ENCODE results near the gene OVOL2.
"Not testable (repeated sequence)": the region's sequence is repeated elsewhere in the genome, so short reads cannot be mapped to it uniquely, and the experiment has no call there.

The OVOL2 gene

GRCh38 chr20:18032977-18033892 is 24.5 kb downstream of the OVOL2 start:
- no peaks in the 10 kb centered on the region for H3K4me1 ChIP-seq (ENCODE audit: control insufficient read depth, insufficient read depth, low read length, unreplicated experiment)
- no peak overlapping the region for H3K4me3 ChIP-seq (ENCODE audit: low read depth, low read length)
- H3K27me3 ChIP-seq (ENCODE audit: insufficient read depth, low read length) = peaks cover 19% of the 10 kb centered on the region
- no peak overlapping the region for H3K27ac ChIP-seq (ENCODE audit: low read depth, low read length)
- no peaks in the 10 kb centered on the region for H3K36me3 ChIP-seq (ENCODE audit: insufficient read depth, low read length)
- H3K79me2 ChIP-seq (ENCODE audit: control insufficient read depth, insufficient read depth, low read length, unreplicated experiment) = no peaks in the 10 kb centered on the region
- H2AFZ ChIP-seq (ENCODE audit: low read length, unreplicated experiment) = no peak overlapping the region

GRCh38 chr20:18031888-18032509 is 25.7 kb downstream of the OVOL2 start:
- H3K36me3 ChIP-seq (ENCODE audit: insufficient read depth, low read length) = no peaks in the 10 kb centered on the region
- no peaks in the 10 kb centered on the region for H3K4me1 ChIP-seq (ENCODE audit: control insufficient read depth, insufficient read depth, low read length, unreplicated experiment)
- H3K27ac ChIP-seq (ENCODE audit: low read depth, low read length) = no peak overlapping the region
- H3K79me2 ChIP-seq (ENCODE audit: control insufficient read depth, insufficient read depth, low read length, unreplicated experiment) = no peaks in the 10 kb centered on the region
- peaks cover 10% of the 10 kb centered on the region for H3K27me3 ChIP-seq (ENCODE audit: insufficient read depth, low read length)
- no peak overlapping the region for H2AFZ ChIP-seq (ENCODE audit: low read length, unreplicated experiment)
- no peak overlapping the region for H3K4me3 ChIP-seq (ENCODE audit: low read depth, low read length)

GRCh38 chr20:18031050-18031449 is 26.7 kb downstream of the OVOL2 start:
- no peaks in the 10 kb centered on the region for H3K36me3 ChIP-seq (ENCODE audit: insufficient read depth, low read length)
- no peak overlapping the region for H3K4me3 ChIP-seq (ENCODE audit: low read depth, low read length)
- H3K79me2 ChIP-seq (ENCODE audit: control insufficient read depth, insufficient read depth, low read length, unreplicated experiment) = no peaks in the 10 kb centered on the region
- no peaks in the 10 kb centered on the region for H3K4me1 ChIP-seq (ENCODE audit: control insufficient read depth, insufficient read depth, low read length, unreplicated experiment)
- H2AFZ ChIP-seq (ENCODE audit: low read length, unreplicated experiment) = no peak overlapping the region
- H3K27me3 ChIP-seq (ENCODE audit: insufficient read depth, low read length) = peaks cover 10% of the 10 kb centered on the region
- no peak overlapping the region for H3K27ac ChIP-seq (ENCODE audit: low read depth, low read length)

GRCh38 chr20:18030020-18030419 is 27.7 kb downstream of the OVOL2 start:
- no peaks in the 10 kb centered on the region for H3K4me1 ChIP-seq (ENCODE audit: control insufficient read depth, insufficient read depth, low read length, unreplicated experiment)
- H3K79me2 ChIP-seq (ENCODE audit: control insufficient read depth, insufficient read depth, low read length, unreplicated experiment) = no peaks in the 10 kb centered on the region
- peaks cover 5% of the 10 kb centered on the region; the same call in 1 of the 2 replicates for H3K27me3 ChIP-seq (ENCODE audit: insufficient read depth, low read length)
- H2AFZ ChIP-seq (ENCODE audit: low read length, unreplicated experiment) = no peak overlapping the region
- no peak overlapping the region for H3K4me3 ChIP-seq (ENCODE audit: low read depth, low read length)
- no peak overlapping the region for H3K27ac ChIP-seq (ENCODE audit: low read depth, low read length)
- H3K36me3 ChIP-seq (ENCODE audit: insufficient read depth, low read length) = no peaks in the 10 kb centered on the region

DNA sequence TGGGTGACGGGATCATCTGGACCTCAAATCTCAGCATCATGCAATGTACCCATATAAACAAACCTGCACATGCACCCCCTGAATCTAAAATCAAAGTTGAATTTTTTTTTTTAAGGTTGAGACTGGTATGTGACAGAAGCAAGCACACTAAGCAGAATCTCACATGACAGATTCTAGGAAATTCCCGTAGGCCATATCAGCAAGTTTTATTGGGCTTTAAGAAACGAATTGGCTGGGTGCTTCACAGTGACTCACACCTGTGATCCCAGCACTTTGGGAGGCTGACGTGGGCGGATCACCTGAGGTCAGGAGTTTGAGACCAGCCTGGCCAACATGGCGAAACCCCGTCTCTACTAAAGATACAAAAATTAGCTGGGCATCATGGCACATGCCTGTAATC is 30.7 kb downstream of the OVOL2 start:
- H3K79me2 ChIP-seq (ENCODE audit: control insufficient read depth, insufficient read depth, low read length, unreplicated experiment); H2AFZ ChIP-seq (ENCODE audit: low read length, unreplicated experiment); H3K36me3 ChIP-seq (ENCODE audit: insufficient read depth, low read length); H3K4me3 ChIP-seq (ENCODE audit: low read depth, low read length); H3K27ac ChIP-seq (ENCODE audit: low read depth, low read length); H3K4me1 ChIP-seq (ENCODE audit: control insufficient read depth, insufficient read depth, low read length, unreplicated experiment): not testable (repeated sequence)
- H3K27me3 ChIP-seq (ENCODE audit: insufficient read depth, low read length) = peaks cover 12% of the 10 kb centered on the region

DNA sequence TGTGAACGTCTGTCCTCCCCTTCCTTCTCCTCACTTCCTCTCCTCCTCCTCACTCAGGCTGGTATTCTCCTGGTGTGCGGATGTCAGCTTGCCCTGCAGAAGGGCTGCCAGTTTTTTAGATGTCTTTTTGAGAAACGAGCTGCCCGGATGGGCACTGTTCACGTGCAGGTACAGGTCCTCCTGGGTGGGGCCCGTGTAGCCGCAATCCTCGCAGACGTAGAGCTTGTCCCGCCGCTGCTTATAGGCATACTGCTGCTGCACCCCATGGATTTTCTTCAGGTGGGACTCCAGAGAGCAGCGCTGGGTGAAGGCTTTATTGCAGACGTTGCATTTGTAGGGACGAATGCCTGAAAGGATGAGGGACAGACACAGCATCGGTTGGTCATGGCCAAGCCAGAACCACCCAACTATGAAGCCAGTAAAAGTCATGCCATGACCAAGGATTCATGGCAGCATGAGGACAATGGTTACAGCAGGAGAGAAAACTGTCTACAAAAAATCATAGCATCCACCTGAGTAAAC is 33.0 kb downstream of the OVOL2 start:
- Histone ChIP-seq H3K79me2 (ENCODE audit: control insufficient read depth, insufficient read depth, low read length, unreplicated experiment) (no peaks in the 10 kb centered on the region), H3K4me3 (ENCODE audit: low read depth, low read length) (no peak overlapping the region), H3K27me3 (ENCODE audit: insufficient read depth, low read length) (peaks cover 9% of the 10 kb centered on the region), H3K27ac (ENCODE audit: low read depth, low read length) (no peak overlapping the region), H3K4me1 (ENCODE audit: control insufficient read depth, insufficient read depth, low read length, unreplicated experiment) (no peaks in the 10 kb centered on the region), H2AFZ (ENCODE audit: low read length, unreplicated experiment) (no peak overlapping the region), H3K36me3 (ENCODE audit: insufficient read depth, low read length) (no peaks in the 10 kb centered on the region)

DNA sequence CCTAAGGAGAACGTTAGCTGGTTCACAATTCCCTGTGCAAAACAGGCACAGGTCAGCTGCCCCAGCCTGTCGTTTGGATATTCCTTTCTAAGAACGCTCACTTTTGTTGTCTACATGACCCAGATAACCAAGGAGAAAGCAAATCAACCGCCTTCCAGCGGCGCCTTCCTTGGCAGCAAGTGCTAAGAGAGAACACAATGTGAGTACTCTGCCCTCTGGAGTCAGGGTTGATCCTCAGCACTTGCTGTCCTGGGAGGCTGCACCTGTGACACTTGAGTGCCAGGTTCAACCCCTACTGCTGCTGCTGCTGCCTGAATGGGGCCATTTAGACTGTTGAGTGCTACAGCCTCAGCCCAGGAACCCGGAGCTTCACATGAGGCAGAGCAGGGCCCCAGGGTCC is 36.8 kb downstream of the OVOL2 start:
- H3K79me2 ChIP-seq (ENCODE audit: control insufficient read depth, insufficient read depth, low read length, unreplicated experiment) = no peaks in the 10 kb centered on the region
- peaks cover 15% of the 10 kb centered on the region for H3K27me3 ChIP-seq (ENCODE audit: insufficient read depth, low read length)

GRCh38 chr20:18019068-18019467 is 38.6 kb downstream of the OVOL2 start:
- Histone ChIP-seq H3K4me1 (ENCODE audit: control insufficient read depth, insufficient read depth, low read length, unreplicated experiment) (no peaks in the 10 kb centered on the region), H3K4me3 (ENCODE audit: low read depth, low read length) (no peak overlapping the region), H3K36me3 (ENCODE audit: insufficient read depth, low read length) (no peaks in the 10 kb centered on the region), H3K27ac (ENCODE audit: low read depth, low read length) (no peak overlapping the region), H3K27me3 (ENCODE audit: insufficient read depth, low read length) (peaks cover 8% of the 10 kb centered on the region; the same call in 1 of the 2 replicates), H3K79me2 (ENCODE audit: control insufficient read depth, insufficient read depth, low read length, unreplicated experiment) (no peaks in the 10 kb centered on the region), H2AFZ (ENCODE audit: low read length, unreplicated experiment) (no peak overlapping the region)

More for the DNA sequence above, 36.8 kb downstream of the OVOL2 start:
- no peak overlapping the region for H3K4me3 ChIP-seq (ENCODE audit: low read depth, low read length)
- no peak overlapping the region for H3K27ac ChIP-seq (ENCODE audit: low read depth, low read length)
- no peaks in the 10 kb centered on the region for H3K4me1 ChIP-seq (ENCODE audit: control insufficient read depth, insufficient read depth, low read length, unreplicated experiment)
- H2AFZ ChIP-seq (ENCODE audit: low read length, unreplicated experiment) = no peak overlapping the region
- H3K36me3 ChIP-seq (ENCODE audit: insufficient read depth, low read length) = no peaks in the 10 kb centered on the region

- peaks cover 7% of the 10 kb centered on the region; the same call in 1 of the 2 replicates for H3K27me3 ChIP-seq (ENCODE audit: insufficient read depth, low read length)
- no peaks in the 10 kb centered on the region for H3K4me1 ChIP-seq (ENCODE audit: control insufficient read depth, insufficient read depth, low read length, unreplicated experiment)
- no peaks in the 10 kb centered on the region for H3K36me3 ChIP-seq (ENCODE audit: insufficient read depth, low read length)
- no peaks in the 10 kb centered on the region for H3K79me2 ChIP-seq (ENCODE audit: control insufficient read depth, insufficient read depth, low read length, unreplicated experiment)
- no peak overlapping the region for H2AFZ ChIP-seq (ENCODE audit: low read length, unreplicated experiment)
- no peak overlapping the region for H3K27ac ChIP-seq (ENCODE audit: low read depth, low read length)
- no peak overlapping the region for H3K4me3 ChIP-seq (ENCODE audit: low read depth, low read length)
Observed at GRCh38 chr20:18018100-18018499, 39.6 kb downstream of the OVOL2 start.

DNA sequence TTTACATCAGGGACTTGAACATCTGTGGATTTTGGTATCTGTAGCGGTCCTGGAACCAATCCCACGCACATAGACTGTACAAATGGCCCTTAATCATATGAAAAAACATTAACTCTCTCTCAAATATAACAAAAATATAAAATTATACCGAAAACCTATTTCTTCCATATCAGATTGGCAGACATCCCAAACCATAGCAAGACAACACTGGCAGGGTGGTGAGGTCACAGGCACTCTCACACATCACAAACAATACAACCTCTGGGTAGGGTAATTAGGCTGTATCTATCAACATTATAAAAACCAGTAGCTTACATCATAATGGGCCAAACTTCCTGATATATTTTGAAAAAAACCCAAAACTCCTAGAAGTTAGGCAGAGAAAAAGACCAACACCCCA is 40.9 kb downstream of the OVOL2 start:
- Histone ChIP-seq H3K79me2 (ENCODE audit: control insufficient read depth, insufficient read depth, low read length, unreplicated experiment) (no peaks in the 10 kb centered on the region), H2AFZ (ENCODE audit: low read length, unreplicated experiment) (no peak overlapping the region), H3K27ac (ENCODE audit: low read depth, low read length) (no peak overlapping the region), H3K4me3 (ENCODE audit: low read depth, low read length) (no peak overlapping the region), H3K36me3 (ENCODE audit: insufficient read depth, low read length) (no peaks in the 10 kb centered on the region), H3K4me1 (ENCODE audit: control insufficient read depth, insufficient read depth, low read length, unreplicated experiment) (no peaks in the 10 kb centered on the region), H3K27me3 (ENCODE audit: insufficient read depth, low read length) (peaks cover 7% of the 10 kb centered on the region; the same call in 1 of the 2 replicates)

All from ACC112 (cell line).